ENCODE data around the gene ZNRF1. TPM values are rescaled to one million over a fixed set of nuclear protein-coding genes. Genes with fewer than 3 reads are reported as not detected.
"Not testable (repeated sequence)": the region's sequence is repeated elsewhere in the genome, so short reads cannot be mapped to it uniquely, and the experiment has no call there.

Gene ZNRF1
- total and polyA plus RNA-seq, 10 of the 15 experiments (the other 5 are each of a cell fraction or from before 2014, with no cell fraction given), result 5.8 to 25.9 (median 14.3) TPM

- TF ChIP-seq PAX8 (IDR thresholded peaks at IDR 0.05), result no peak
- peak in 1 of 2 experiments; percentile 28; a peak in 3 of 4 replicates for TF ChIP-seq IKZF2 (IDR thresholded peaks at IDR 0.05)
- TF ChIP-seq POLR2AphosphoS5 (IDR thresholded peaks at IDR 0.05; ENCODE audit: low read length), result peak; percentile 62; the same call in 1 of the 2 replicates
- no peak for TF ChIP-seq JUNB (IDR thresholded peaks at IDR 0.05)
- TF ChIP-seq ZBTB40 (IDR thresholded peaks at IDR 0.05; ENCODE audit: borderline replicate concordance), result 0 out of 2 replicates have a peak, but pooled peaks have one; percentile 9
- TF ChIP-seq POLR2A (IDR thresholded peaks at IDR 0.05; ENCODE audit: low read depth, low read length), result 0 out of 2 replicates have a peak, but pooled peaks have one; percentile 3
- 0 out of 2 replicates have a peak, but pooled peaks have one; percentile 9 for TF ChIP-seq NR2F1 (conservative IDR thresholded peaks at IDR 0.05)
- TF ChIP-seq NR2C2 (IDR thresholded peaks at IDR 0.05; ENCODE audit: borderline replicate concordance, control insufficient read depth, insufficient read length, low read depth), result no peak
- TF ChIP-seq EGR1 (IDR thresholded peaks at IDR 0.05; ENCODE audit: borderline replicate concordance in 1 of 2, low read depth in 2 of 2, low read length in 2 of 2), result no peak
- TF ChIP-seq BACH1 (IDR thresholded peaks at IDR 0.05; ENCODE audit: borderline replicate concordance), result no peak
- TF ChIP-seq POLR2AphosphoS2 (IDR thresholded peaks at IDR 0.05; ENCODE audit: low read depth, low read length), result peak; percentile 19; the same call in 1 of the 2 replicates
Observed at GRCh38 chr16:75012380-75013081, 13.7 kb downstream of the ZNRF1 start (continued).

- POLR2A ChIA-PET, result interaction anchor here (0.7 to 2.7 kb wide), 11 partner anchors 8 to 116 kb away, joined by 3 to 20 read pairs (median 4); partner anchors contain the start of gene WDR59
- 87% methylated on average over 6 of the region's 6 CpGs for WGBS (ENCODE audit: insufficient coverage, insufficient replicate concordance, low lambda C conversion rate, missing lambda C conversion rate)
- RAD21 ChIA-PET (ENCODE audit: unreplicated experiment), result interaction anchor here (0.9 to 5.2 kb wide), 7 partner anchors 11 to 367 kb away, joined by 3 to 38 read pairs (median 11); partner anchors contain the start of genes WDR59 and ZNRF1
- peak overlapping the region; percentile 67 for H2AFZ ChIP-seq (ENCODE audit: control insufficient read depth, low read depth, low read length)
- H3K27me3 ChIP-seq (replicated peaks in 1 of 2; ENCODE audit: control insufficient read depth in 2 of 2, insufficient read depth in 2 of 2, low read length in 1 of 2); BruUV-seq (replicated peaks); H3K9me3 ChIP-seq (replicated peaks; ENCODE audit: control insufficient read depth, insufficient read depth, low read length); in situ Hi-C loops (cut with MboI); H4K20me1 ChIP-seq (ENCODE audit: control insufficient read depth, insufficient read depth); FAIRE-seq; H3K36me3 ChIP-seq (ENCODE audit: control insufficient read depth in 2 of 2, insufficient read depth in 2 of 2, low read length in 1 of 2); DNase-seq (ENCODE audit: low read depth, low spot score); ATAC-seq: not testable (repeated sequence)
- CTCF ChIA-PET, result interaction anchor here (1.6 to 5.9 kb wide), 3 partner anchors 8 to 98 kb away, joined by 3 to 38 read pairs (median 5); no protein-coding TSS in a partner anchor
- H3K4me1 ChIP-seq (ENCODE audit: control insufficient read depth, insufficient read depth, low read length), result peaks cover 41% of the 10 kb centered on the region
- H3K4me3 ChIP-seq, result peak overlapping the region; percentile 60; the same call in 1 of the 2 replicates
- intact Hi-C loops (cut with micrococcal nuclease; ENCODE audit: unreplicated experiment), result loop anchor here (5.0 kb wide), 1 partner anchor 64 kb away; no protein-coding TSS in a partner anchor
- peak overlapping the region; percentile 96 for H3K27ac ChIP-seq (ENCODE audit: control insufficient read depth, insufficient read depth)
- peak overlapping the region; percentile 93 for H3K4me2 ChIP-seq (ENCODE audit: control insufficient read depth, insufficient read depth)
- H3K9ac ChIP-seq (ENCODE audit: control insufficient read depth, insufficient read depth, low read length), result peak overlapping the region; percentile 67
- SMC1A ChIA-PET (ENCODE audit: uncharacterized antibody, unreplicated experiment), result interaction anchor here (1.1 to 4.2 kb wide), 10 partner anchors 11 to 150 kb away, joined by 3 to 43 read pairs (median 6); partner anchors contain the start of gene WDR59
- peaks cover 65% of the 10 kb centered on the region for H3K79me2 ChIP-seq (ENCODE audit: control insufficient read depth, insufficient read depth, low read length)
Observed at GRCh38 chr16:75013123-75013522, 14.3 kb downstream of the ZNRF1 start.

All from GM12878 (cell line).